IMR-90 (cell line): Measurements from ENCODE around the gene BTBD9. TPM values are rescaled to one million over a fixed set of nuclear protein-coding genes. Genes with fewer than 3 reads are reported as not detected.

Source experiments
- ATAC-seq: fragments of 200-7000 bp; cut with Tn5 transposase; 2 replicates; pipeline ENCODE4 v1.9.1; 2020; ENCODE audit warnings: low read depth, mild to moderate bottlenecking, moderate library complexity
- BruUV-seq: library from RNA; stranded (reverse); fragments of 400-500 nt; replicated peaks from 2 replicates; lab custom pipeline; 2021; lab: Mats Ljungman, UMichigan
- CTCF ChIA-PET: fragments of 300-600 bp; formaldehyde crosslinking; extraction: SDS; loops from one replicate; lab custom pipeline; 2021; ENCODE audit warnings: antibody characterized with exemption; lab: Yijun Ruan, JAX
- POLR2A ChIA-PET: fragments of 300-600 bp; sonication (Branson Sonifier 250); formaldehyde crosslinking; loops from one replicate; lab custom pipeline; 2022; ENCODE audit warnings: antibody characterized with exemption; ENCODE audit not compliant: unreplicated experiment; lab: Charles Lee
- DNase-seq: peaks from one replicate; pipeline ENCODE4 v3.0.0; 2013
- H2AFZ ChIP-seq: replicated peaks from 2 replicates; pipeline ENCODE3; 2013; ENCODE audit warnings: low read length, mild to moderate bottlenecking; ENCODE audit not compliant: poor library complexity
- H2AK5ac ChIP-seq: 2 replicates; pipeline ENCODE4 v1.6.1; 2013; ENCODE audit warnings: low read depth, low read length, inconsistent platforms
- H2AK9ac ChIP-seq: replicated peaks from 2 replicates; pipeline ENCODE3; 2013; ENCODE audit warnings: mild to moderate bottlenecking, low read depth, low read length, moderate library complexity; ENCODE audit not compliant: poor library complexity
- H2BK120ac ChIP-seq: 2 replicates; pipeline ENCODE4 v1.6.1; 2013; ENCODE audit warnings: low read depth, low read length, inconsistent platforms
- H2BK15ac ChIP-seq: 3 replicates; pipeline ENCODE4 v1.6.1; 2013; ENCODE audit warnings: low read depth, low read length, inconsistent platforms
- H2BK20ac ChIP-seq: 2 replicates; pipeline ENCODE4 v1.6.1; 2013; ENCODE audit warnings: low read depth, mild to moderate bottlenecking, inconsistent platforms, low read length, moderate library complexity
- H2BK5ac ChIP-seq: 2 replicates; pipeline ENCODE4 v1.6.1; 2013; ENCODE audit warnings: mild to moderate bottlenecking, low read depth, low read length, inconsistent platforms; ENCODE audit not compliant: poor library complexity, severe bottlenecking
- H3K14ac ChIP-seq: replicated peaks from 2 replicates; pipeline ENCODE4 v1.6.1; 2013; ENCODE audit warnings: low read depth, low read length, inconsistent platforms
- H3K18ac ChIP-seq: 2 replicates; pipeline ENCODE4 v1.6.1; 2013; ENCODE audit warnings: low read depth, low read length, control low read depth
- H3K23ac ChIP-seq: 2 replicates; pipeline ENCODE4 v1.6.1; 2013; ENCODE audit warnings: low read depth, low read length, inconsistent platforms
- H3K27ac ChIP-seq: 2 replicates; pipeline ENCODE4 v1.5.1; 2013; ENCODE audit warnings: mild to moderate bottlenecking, control low read depth, low read length; ENCODE audit not compliant: insufficient read depth
- H3K27me3 ChIP-seq: 2 replicates; pipeline ENCODE4 v1.6.1; 2013; ENCODE audit warnings: low read length; ENCODE audit not compliant: control insufficient read depth, insufficient read depth
- H3K36me3 ChIP-seq: 2 replicates; pipeline ENCODE4 v1.6.1; 2013; ENCODE audit warnings: low read length, mixed read lengths; ENCODE audit not compliant: control insufficient read depth, insufficient read depth
- H3K4ac ChIP-seq: 2 replicates; pipeline ENCODE4 v1.6.1; 2013; ENCODE audit warnings: low read depth, low read length, inconsistent platforms
- H3K4me1 ChIP-seq: 2 replicates; pipeline ENCODE4 v1.6.1; 2013; ENCODE audit warnings: low read length, mixed read lengths; ENCODE audit not compliant: control insufficient read depth, insufficient read depth
- H3K4me2 ChIP-seq: 2 replicates; pipeline ENCODE4 v1.6.1; 2013; ENCODE audit warnings: low read depth, mild to moderate bottlenecking, control low read depth, low read length, moderate library complexity
- H3K4me3 ChIP-seq: 2 replicates; pipeline ENCODE4 v1.5.1; 2013; ENCODE audit warnings: low read depth, mild to moderate bottlenecking, control low read depth, low read length, moderate library complexity; ENCODE audit not compliant: insufficient read depth
- H3K56ac ChIP-seq: 2 replicates; pipeline ENCODE4 v1.6.1; 2013; ENCODE audit warnings: low read length, inconsistent platforms; ENCODE audit not compliant: insufficient read depth; ENCODE audit errors: extremely low read depth
- H3K79me1 ChIP-seq, 2 experiments: 2 replicates each; pipeline ENCODE4 v1.6.1; 2013; ENCODE audit warnings: low read length in 2 of 2, inconsistent platforms in 1 of 2, low read depth in 1 of 2
- H3K9ac ChIP-seq: 2 replicates; pipeline ENCODE4 v1.6.1; 2013; ENCODE audit warnings: low read depth, low read length, control low read depth
- H3K9me1 ChIP-seq: 2 replicates; pipeline ENCODE4 v1.6.1; 2013; ENCODE audit warnings: low read length, inconsistent platforms; ENCODE audit not compliant: insufficient read depth
- H3K9me3 ChIP-seq: 2 replicates; pipeline ENCODE4 v1.6.1; 2013; ENCODE audit warnings: low read length; ENCODE audit not compliant: control insufficient read depth, insufficient read depth
- H4K20me1 ChIP-seq: 2 replicates; pipeline ENCODE4 v1.6.1; 2013; ENCODE audit warnings: low read length, inconsistent platforms; ENCODE audit not compliant: insufficient read depth
- H4K5ac ChIP-seq: 2 replicates; pipeline ENCODE4 v1.6.1; 2013; ENCODE audit warnings: mild to moderate bottlenecking, low read depth, low read length, control low read depth
- H4K8ac ChIP-seq, 2 experiments: 2 replicates each; pipeline ENCODE4 v1.6.1; 2013; ENCODE audit warnings: low read depth in 2 of 2, low read length in 2 of 2, control low read depth in 1 of 2, inconsistent platforms in 1 of 2
- H4K91ac ChIP-seq: 2 replicates; pipeline ENCODE4 v1.6.1; 2013; ENCODE audit warnings: low read depth, low read length, inconsistent platforms; ENCODE audit not compliant: insufficient read depth
- BHLHE40 ChIP-seq: fragments of 150-350 bp; IDR thresholded peaks from 2 replicates; pipeline ENCODE4 v1.6.1; 2016; ENCODE audit warnings: mild to moderate bottlenecking, low read depth, low read length
- CHD1 ChIP-seq: IDR thresholded peaks from 2 replicates; pipeline ENCODE4 v1.6.1; 2012; ENCODE audit warnings: low read depth, low read length, improper control_type of control experiment
- FOS ChIP-seq: fragments of 150-350 bp; IDR thresholded peaks from 2 replicates; pipeline ENCODE4 v1.6.1; 2016; ENCODE audit warnings: low read depth, low read length
- NFE2L2 ChIP-seq: fragments of 150-350 bp; IDR thresholded peaks from 2 replicates; pipeline ENCODE4 v1.6.1; 2016; ENCODE audit warnings: low read depth, mild to moderate bottlenecking, low read length
- POLR2A ChIP-seq: IDR thresholded peaks from 2 replicates; pipeline ENCODE4 v1.6.1; 2012; ENCODE audit warnings: mild to moderate bottlenecking, low read depth, low read length
- USF2 ChIP-seq: fragments of 150-350 bp; IDR thresholded peaks from 2 replicates; pipeline ENCODE4 v1.6.1; 2017; ENCODE audit warnings: mild to moderate bottlenecking, antibody characterized with exemption, low read length, low read depth
- WGBS, 2 experiments: methylation state at CpG; one replicate each; pipeline versions ENCODE4 v1.1.5 to v1.1.7; 2013; ENCODE audit warnings: missing lambda C conversion rate in 2 of 2; ENCODE audit not compliant: insufficient read length in 1 of 2; ENCODE audit errors: extremely low coverage in 2 of 2; 5-methylcytosine and 5-hydroxymethylcytosine counted together
- dilution Hi-C: fragments of 300-500 bp; cut with HindIII; formaldehyde crosslinking; loops from one replicate; pipeline ENCODE4 v1.14.3; 2018; ENCODE audit warnings: low sequenced_read_pairs; ENCODE audit not compliant: unreplicated experiment
- in situ Hi-C: fragments of 300-500 bp; cut with MboI; formaldehyde crosslinking; loops from 3 replicates; pipeline ENCODE4 v1.14.3; 2019; ENCODE audit warnings: low sequenced_read_pairs, inconsistent platforms, mixed read lengths
- intact Hi-C: fragments of 100-400 bp; cut with micrococcal nuclease; formaldehyde crosslinking; loops from 2 replicates; pipeline ENCODE4 v1.10.0; 2022
- polyA plus RNA-seq, 3 experiments: library from polyadenylated mRNA; depleted of rRNA; stranded (reverse); fragments of >200 nt; gene quantifications; 2 replicates each; pipeline ENCODE4 v1.2.3, GENCODE V29; 2012; ENCODE audit warnings: low replicate concordance in 1 of 3
- total RNA-seq: library from RNA; depleted of rRNA; stranded (reverse); fragments of >200 nt; gene quantifications from 2 replicates; pipeline ENCODE4 v1.2.3, GENCODE V29; 2012

Gene BTBD9
- total and polyA plus RNA-seq, 2 of the 4 experiments (the other 2 are of a cell fraction), result 4.1 to 22.0 TPM

GRCh38 chr6:38634518-38634917 is 5.2 kb downstream of the BTBD9 start:
- dilution Hi-C loops, result no loop called here

More at GRCh38 chr6:38634518-38634917, 5.2 kb downstream of the BTBD9 start:
- no peak overlapping the region for H2BK20ac ChIP-seq
- no peak overlapping the region for H4K5ac ChIP-seq
- no TSS peak for BruUV-seq
- H4K91ac ChIP-seq, result no peak overlapping the region
- H3K36me3 ChIP-seq, result no peaks in the 10 kb centered on the region
- peaks cover 3% of the 10 kb centered on the region; the same call in 1 of the 2 replicates for H3K9me3 ChIP-seq
- H2BK15ac ChIP-seq, result no peak overlapping the region
- H3K4me1 ChIP-seq, result peaks cover 2% of the 10 kb centered on the region
- no peak overlapping the region for H3K23ac ChIP-seq
- H3K9ac ChIP-seq, result no peak overlapping the region
- no peaks in the 10 kb centered on the region for H3K9me1 ChIP-seq
- intact Hi-C loops (no loop called here), in situ Hi-C loops (no loop called here)
- ChIA-PET CTCF (no interaction called here), POLR2A (no interaction called here)
- ATAC-seq (no peak), DNase-seq (peak; percentile 18)
- H3K27ac ChIP-seq, result no peak overlapping the region
- no peaks in the 10 kb centered on the region for H4K20me1 ChIP-seq
- no peak overlapping the region for H4K8ac ChIP-seq
- H3K4me3 ChIP-seq, result no peak overlapping the region
- H3K56ac ChIP-seq, result no peak overlapping the region
- no peak overlapping the region for H2AK5ac ChIP-seq
- H2AFZ ChIP-seq, result no peak overlapping the region
- no CpG with 5 or more reads among the region's 1 CpG for WGBS, 2 experiments
- no peak overlapping the region for H2BK120ac ChIP-seq
- H3K14ac ChIP-seq, result no peak overlapping the region
- no peak overlapping the region for H3K4ac ChIP-seq
- H3K4me2 ChIP-seq, result no peak overlapping the region
- peaks cover 18 to 21% of the 10 kb centered on the region in 2 experiments for H3K79me1 ChIP-seq
- H2BK5ac ChIP-seq, result no peak overlapping the region
- H2AK9ac ChIP-seq, result no peak overlapping the region
- no peak overlapping the region for H3K18ac ChIP-seq
- no peaks in the 10 kb centered on the region for H3K27me3 ChIP-seq
- TF ChIP-seq CHD1 (no peak), NFE2L2 (no peak), FOS (no peak), POLR2A (no peak), BHLHE40 (no peak), USF2 (no peak)
